ENCODE data around the gene LSM4. TPM values are rescaled to one million over a fixed set of nuclear protein-coding genes. Genes with fewer than 3 reads are reported as not detected.
A peak's percentile ranks its signal among the peaks of the same experiment; 100 is the strongest.

Gene LSM4
- total RNA-seq, 1 donor from 2014 or later = 196 TPM

GRCh38 chr19:18339723-18340122 lies 16.8 kb upstream of the LSM4 start:
- Mint-ChIP-seq H3K4me3 (peak overlapping the region; percentile 88), H3K27me3 (no peaks in the 10 kb centered on the region), H3K27ac (peak overlapping the region; percentile 22), H3K9me3 (no peaks in the 10 kb centered on the region), H3K36me3 (no peaks in the 10 kb centered on the region), H3K4me1 (ENCODE audit: unreplicated experiment) (peaks cover 22% of the 10 kb centered on the region)
- DNase-seq (ENCODE audit: extremely low spot score, unreplicated experiment) = no peak
- peak; percentile 35 for TF ChIP-seq CTCF (conservative IDR thresholded peaks at IDR 0.05)

- DNase-seq (ENCODE audit: extremely low spot score, unreplicated experiment) = no peak
- H3K9me3 Mint-ChIP-seq = no peaks in the 10 kb centered on the region
- H3K4me3 Mint-ChIP-seq = peak overlapping the region; percentile 71
- H3K27ac Mint-ChIP-seq = peak overlapping the region; percentile 78
- TF ChIP-seq CTCF (conservative IDR thresholded peaks at IDR 0.05) = no peak
- H3K4me1 Mint-ChIP-seq (ENCODE audit: unreplicated experiment) = peaks cover 13% of the 10 kb centered on the region
- no peaks in the 10 kb centered on the region for H3K27me3 Mint-ChIP-seq
- no peaks in the 10 kb centered on the region for H3K36me3 Mint-ChIP-seq
Observed at GRCh38 chr19:18338541-18338940, 15.7 kb upstream of the LSM4 start.

GRCh38 chr19:18336121-18336520 lies 13.2 kb upstream of the LSM4 start:
- no peak for TF ChIP-seq CTCF (conservative IDR thresholded peaks at IDR 0.05)
- no peak for DNase-seq (ENCODE audit: extremely low spot score, unreplicated experiment)
- Mint-ChIP-seq H3K9me3 (no peaks in the 10 kb centered on the region), H3K27me3 (no peaks in the 10 kb centered on the region), H3K4me1 (ENCODE audit: unreplicated experiment) (peaks cover 4% of the 10 kb centered on the region), H3K27ac (no peak overlapping the region), H3K4me3 (no peak overlapping the region), H3K36me3 (no peaks in the 10 kb centered on the region)

GRCh38 chr19:18333680-18334079 lies 10.8 kb upstream of the LSM4 start:
- Mint-ChIP-seq H3K4me1 (ENCODE audit: unreplicated experiment) (peaks cover 9% of the 10 kb centered on the region), H3K36me3 (no peaks in the 10 kb centered on the region), H3K4me3 (no peak overlapping the region), H3K27ac (peak overlapping the region; percentile 91), H3K9me3 (no peaks in the 10 kb centered on the region), H3K27me3 (no peaks in the 10 kb centered on the region)
- DNase-seq (ENCODE audit: extremely low spot score, unreplicated experiment) = no peak
- TF ChIP-seq CTCF (conservative IDR thresholded peaks at IDR 0.05) = no peak

GRCh38 chr19:18332917-18333530 lies 10.1 kb upstream of the LSM4 start:
- H3K4me3 Mint-ChIP-seq = no peak overlapping the region
- no peaks in the 10 kb centered on the region for H3K9me3 Mint-ChIP-seq
- no peak for TF ChIP-seq CTCF (conservative IDR thresholded peaks at IDR 0.05)
- peaks cover 14% of the 10 kb centered on the region for H3K4me1 Mint-ChIP-seq (ENCODE audit: unreplicated experiment)
- no peaks in the 10 kb centered on the region for H3K36me3 Mint-ChIP-seq
- H3K27ac Mint-ChIP-seq = peak overlapping the region; percentile 91
- H3K27me3 Mint-ChIP-seq = no peaks in the 10 kb centered on the region
- DNase-seq (ENCODE audit: extremely low spot score, unreplicated experiment) = no peak

GRCh38 chr19:18330868-18331267 lies 8.0 kb upstream of the LSM4 start:
- H3K4me3 Mint-ChIP-seq = no peak overlapping the region
- H3K9me3 Mint-ChIP-seq = no peaks in the 10 kb centered on the region
- no peak overlapping the region for H3K27ac Mint-ChIP-seq
- TF ChIP-seq CTCF (conservative IDR thresholded peaks at IDR 0.05) = no peak
- no peak for DNase-seq (ENCODE audit: extremely low spot score, unreplicated experiment)
- H3K27me3 Mint-ChIP-seq = no peaks in the 10 kb centered on the region
- peaks cover 14% of the 10 kb centered on the region for H3K4me1 Mint-ChIP-seq (ENCODE audit: unreplicated experiment)
- no peaks in the 10 kb centered on the region for H3K36me3 Mint-ChIP-seq
